ENCODE results near the gene CACNA2D2. TPM values are rescaled to one million over a fixed set of nuclear protein-coding genes. Genes with fewer than 3 reads are reported as not detected.

Gene CACNA2D2
- total RNA-seq, 2 donors from 2014 or later: 1.3 TPM

DNA sequence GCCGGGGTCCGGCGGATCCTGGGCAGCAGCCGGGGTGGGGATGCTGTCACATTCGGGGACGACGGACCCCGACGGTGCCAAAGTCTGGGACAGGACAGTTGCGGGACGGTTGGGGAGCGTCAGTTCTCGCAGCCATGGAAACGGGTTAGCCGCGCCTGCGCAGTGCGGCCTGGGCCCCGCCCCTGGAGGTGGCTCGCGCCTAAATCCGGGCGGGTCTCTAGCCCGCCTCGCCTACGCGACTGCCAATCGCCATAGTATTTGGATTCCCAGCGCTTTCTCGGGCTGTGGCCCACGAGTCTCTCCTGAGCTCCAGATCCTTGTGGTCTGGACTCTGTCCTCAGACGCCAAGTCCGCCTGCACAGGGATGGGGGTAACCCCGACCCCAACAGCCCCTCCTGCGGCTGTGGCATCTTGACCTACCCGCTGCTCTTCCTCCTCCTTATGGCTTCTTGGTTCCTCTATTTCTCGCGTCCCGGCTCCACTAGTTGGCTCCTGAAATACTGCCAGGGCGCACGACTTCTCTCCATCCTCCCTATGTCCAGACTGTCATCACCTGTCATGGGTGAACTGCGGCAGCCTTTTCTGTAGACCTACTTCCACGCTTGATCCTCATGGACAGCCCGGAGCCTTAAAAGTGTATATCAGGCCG, 157.7 kb downstream of the CACNA2D2 start, which contains the start of gene ZMYND10:
Gene ZMYND10 (minus strand): TSS at position 147 of the 649 bp plus-strand sequence. CDS start 153 bp downstream, outside the sequence.
- Histone ChIP-seq H3K9me3 (no peaks in the 10 kb centered on the region), H3K27ac (no peak within 1 kb of the TSS), H3K4me1 (peaks cover 44% of the 10 kb centered on the region), H3K4me3 (no peak within 1 kb of the TSS), H3K36me3 (replicated peaks in 1 of 2; ENCODE audit: insufficient read depth in 1 of 2, low read depth in 2 of 2) (no peaks in the 10 kb centered on the region), H3K27me3 (no peaks in the 10 kb centered on the region)
- WGBS, 2 donors: 15 to 48% methylated on average over 22 to 45 of the region's 45 CpGs
- peak; percentile 43 to 63 (median 58) for DNase-seq
- TF ChIP-seq, protein P1, sequence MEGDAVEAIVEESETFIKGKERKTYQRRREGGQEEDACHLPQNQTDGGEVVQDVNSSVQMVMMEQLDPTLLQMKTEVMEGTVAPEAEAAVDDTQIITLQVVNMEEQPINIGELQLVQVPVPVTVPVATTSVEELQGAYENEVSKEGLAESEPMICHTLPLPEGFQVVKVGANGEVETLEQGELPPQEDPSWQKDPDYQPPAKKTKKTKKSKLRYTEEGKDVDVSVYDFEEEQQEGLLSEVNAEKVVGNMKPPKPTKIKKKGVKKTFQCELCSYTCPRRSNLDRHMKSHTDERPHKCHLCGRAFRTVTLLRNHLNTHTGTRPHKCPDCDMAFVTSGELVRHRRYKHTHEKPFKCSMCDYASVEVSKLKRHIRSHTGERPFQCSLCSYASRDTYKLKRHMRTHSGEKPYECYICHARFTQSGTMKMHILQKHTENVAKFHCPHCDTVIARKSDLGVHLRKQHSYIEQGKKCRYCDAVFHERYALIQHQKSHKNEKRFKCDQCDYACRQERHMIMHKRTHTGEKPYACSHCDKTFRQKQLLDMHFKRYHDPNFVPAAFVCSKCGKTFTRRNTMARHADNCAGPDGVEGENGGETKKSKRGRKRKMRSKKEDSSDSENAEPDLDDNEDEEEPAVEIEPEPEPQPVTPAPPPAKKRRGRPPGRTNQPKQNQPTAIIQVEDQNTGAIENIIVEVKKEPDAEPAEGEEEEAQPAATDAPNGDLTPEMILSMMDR (IDR thresholded peaks at IDR 0.05): no peak
- TF ChIP-seq POLR2A (IDR thresholded peaks at IDR 0.05): peak in 1 of 3 donors; percentile 1
- intact Hi-C loops (cut with DNase I): loop anchor here (10.0 kb wide), 1 partner anchor 199 kb away; no protein-coding TSS in a partner anchor
- no peak for ATAC-seq

- no peak for TF ChIP-seq POLR2A (IDR thresholded peaks at IDR 0.05)
- TF ChIP-seq, protein P1 (IDR thresholded peaks at IDR 0.05): no peak
- intact Hi-C loops (cut with DNase I): loop anchor here (10.0 kb wide), 1 partner anchor 200 kb away; no protein-coding TSS in a partner anchor
- no peaks in the 10 kb centered on the region for H3K27me3 ChIP-seq
- ATAC-seq: no peak
- 63 to 72% methylated on average over 6 to 8 of the region's 8 CpGs for WGBS, 2 donors
- no peaks in the 10 kb centered on the region for H3K9me3 ChIP-seq
- no peak for DNase-seq
- no peaks in the 10 kb centered on the region for H3K36me3 ChIP-seq (replicated peaks in 1 of 2; ENCODE audit: insufficient read depth in 1 of 2, low read depth in 2 of 2)
- H3K4me3 ChIP-seq: no peak overlapping the region
- no peak overlapping the region for H3K27ac ChIP-seq
- peaks cover 39% of the 10 kb centered on the region for H3K4me1 ChIP-seq
Measured at GRCh38 chr3:50345008-50345407, 158.4 kb downstream of the CACNA2D2 start.

GRCh38 chr3:50342813-50343633, 160.4 kb downstream of the CACNA2D2 start:
- H3K4me3 ChIP-seq: no peak overlapping the region
- WGBS, 2 donors: 76 to 84% methylated on average over 7 to 13 of the region's 13 CpGs
- DNase-seq (no peak), ATAC-seq (no peak)
- no peaks in the 10 kb centered on the region for H3K9me3 ChIP-seq
- H3K36me3 ChIP-seq (replicated peaks in 1 of 2; ENCODE audit: insufficient read depth in 1 of 2, low read depth in 2 of 2): no peaks in the 10 kb centered on the region
- TF ChIP-seq, protein P1 (IDR thresholded peaks at IDR 0.05): no peak
- no peak for TF ChIP-seq POLR2A (IDR thresholded peaks at IDR 0.05)
- no peak overlapping the region for H3K27ac ChIP-seq
- intact Hi-C loops (cut with DNase I): loop anchor here (10.0 kb wide), 1 partner anchor 202 kb away; no protein-coding TSS in a partner anchor
- no peaks in the 10 kb centered on the region for H3K27me3 ChIP-seq
- peaks cover 25% of the 10 kb centered on the region for H3K4me1 ChIP-seq

- 88 to 89% methylated on average over 10 to 13 of the region's 13 CpGs for WGBS, 2 donors
- intact Hi-C loops (cut with DNase I): loop anchor here (10.0 kb wide), 1 partner anchor 203 kb away; no protein-coding TSS in a partner anchor
- no peak for ATAC-seq
- Histone ChIP-seq H3K27ac (no peak overlapping the region), H3K4me3 (no peak overlapping the region), H3K36me3 (replicated peaks in 1 of 2; ENCODE audit: insufficient read depth in 1 of 2, low read depth in 2 of 2) (no peaks in the 10 kb centered on the region), H3K4me1 (peaks cover 21% of the 10 kb centered on the region), H3K9me3 (no peaks in the 10 kb centered on the region), H3K27me3 (no peaks in the 10 kb centered on the region)
- TF ChIP-seq POLR2A (IDR thresholded peaks at IDR 0.05): no peak
- TF ChIP-seq, protein P1 (IDR thresholded peaks at IDR 0.05): no peak
- no peak for DNase-seq
Measured at GRCh38 chr3:50341996-50342650, 161.3 kb downstream of the CACNA2D2 start.

All from body of pancreas (tissue), 4 donors.